BE2C (cell line): Measurements from ENCODE around the gene IGF2R.

Experiments
- DNase-seq: peaks from one replicate; pipeline ENCODE4 v3.0.0-alpha.2; 2020
- H3K27me3 ChIP-seq: fragments of 250-450 bp; sonication (Bioruptor Pico); 2 replicates; pipeline ENCODE4 v1.5.1; 2020; ENCODE audit warnings: mild to moderate bottlenecking
- H3K36me3 ChIP-seq: fragments of 250-450 bp; sonication (Bioruptor Pico); 2 replicates; pipeline ENCODE4 v1.5.1; 2020; ENCODE audit warnings: mild to moderate bottlenecking
- H3K4me1 ChIP-seq: fragments of 250-450 bp; sonication (Bioruptor Pico); 2 replicates; pipeline ENCODE4 v1.5.1; 2020
- H3K4me3 ChIP-seq: 2 replicates; pipeline ENCODE4 v1.5.1; 2011; ENCODE audit warnings: low read depth, low read length
- H3K9me3 ChIP-seq: fragments of 250-450 bp; sonication (Bioruptor Pico); 2 replicates; pipeline ENCODE4 v1.5.1; 2020
- CTCF ChIP-seq: IDR thresholded peaks from 2 replicates; pipeline ENCODE4 v1.5.1; 2012; ENCODE audit warnings: mild to moderate bottlenecking, low read depth, low read length

Gene IGF2R

GRCh38 chr6:160141001-160141726, 172.3 kb downstream of the IGF2R start:
- no peaks in the 10 kb centered on the region for H3K4me1 ChIP-seq
- no peaks in the 10 kb centered on the region for H3K27me3 ChIP-seq
- no peak for DNase-seq
- H3K9me3 ChIP-seq = no peaks in the 10 kb centered on the region
- H3K36me3 ChIP-seq = no peaks in the 10 kb centered on the region
- TF ChIP-seq CTCF = no peak
- no peak overlapping the region for H3K4me3 ChIP-seq

- Histone ChIP-seq H3K9me3 (no peaks in the 10 kb centered on the region), H3K4me3 (no peak overlapping the region), H3K36me3 (no peaks in the 10 kb centered on the region), H3K4me1 (no peaks in the 10 kb centered on the region), H3K27me3 (no peaks in the 10 kb centered on the region)
- no peak for DNase-seq
- TF ChIP-seq CTCF = no peak
Observed at GRCh38 chr6:160142115-160142715, 173.3 kb downstream of the IGF2R start.

- no peak for DNase-seq
- Histone ChIP-seq H3K9me3 (no peaks in the 10 kb centered on the region), H3K27me3 (peaks cover 7% of the 10 kb centered on the region; the same call in 1 of the 2 replicates), H3K4me1 (no peaks in the 10 kb centered on the region), H3K36me3 (no peaks in the 10 kb centered on the region), H3K4me3 (no peak overlapping the region)
- no peak for TF ChIP-seq CTCF
Observed at GRCh38 chr6:160146454-160147145, 177.7 kb downstream of the IGF2R start.

- Histone ChIP-seq H3K27me3 (peaks cover 7% of the 10 kb centered on the region; the same call in 1 of the 2 replicates), H3K4me1 (no peaks in the 10 kb centered on the region), H3K4me3 (no peak overlapping the region), H3K36me3 (no peaks in the 10 kb centered on the region), H3K9me3 (no peaks in the 10 kb centered on the region)
- no peak for TF ChIP-seq CTCF
- DNase-seq = no peak
Observed at GRCh38 chr6:160147146-160147536, 178.3 kb downstream of the IGF2R start.

GRCh38 chr6:160154471-160154870, 185.6 kb downstream of the IGF2R start:
- TF ChIP-seq CTCF = no peak
- no peaks in the 10 kb centered on the region for H3K9me3 ChIP-seq
- H3K36me3 ChIP-seq = no peaks in the 10 kb centered on the region
- no peaks in the 10 kb centered on the region for H3K4me1 ChIP-seq
- H3K27me3 ChIP-seq = no peaks in the 10 kb centered on the region
- no peak overlapping the region for H3K4me3 ChIP-seq
- DNase-seq = no peak

GRCh38 chr6:160156842-160157241, 188.0 kb downstream of the IGF2R start:
- no peaks in the 10 kb centered on the region for H3K27me3 ChIP-seq
- no peak for TF ChIP-seq CTCF
- DNase-seq = no peak
- no peaks in the 10 kb centered on the region for H3K9me3 ChIP-seq
- H3K4me3 ChIP-seq = no peak overlapping the region
- no peaks in the 10 kb centered on the region for H3K36me3 ChIP-seq
- no peaks in the 10 kb centered on the region for H3K4me1 ChIP-seq
